GM19351 (cell line): Measurements from ENCODE around the gene PAK1.
A peak's percentile ranks its signal among the peaks of the same experiment; 100 is the strongest.

ENCODE experiments used
- ATAC-seq: cut with Tn5 transposase; IDR thresholded peaks from one replicate; pipeline ENCODE4 v1.9.1; 2021; ENCODE audit warnings: mild to moderate bottlenecking, moderate library complexity; ENCODE audit not compliant: unreplicated experiment

The PAK1 gene

GRCh38 chr11:77475206-77475605 lies 1.3 kb upstream of the PAK1 start:
- ATAC-seq, result no peak

GRCh38 chr11:77474684-77475060 lies 778 bp upstream of the PAK1 start:
- ATAC-seq, result no peak

- peak; percentile 41 for ATAC-seq
Measured at GRCh38 chr11:77472991-77473800, 698 bp downstream of the PAK1 start.

GRCh38 chr11:77471558-77472193 lies 2.2 kb downstream of the PAK1 start:
- ATAC-seq, result no peak

- no peak for ATAC-seq
Measured at GRCh38 chr11:77470971-77471370, 2.9 kb downstream of the PAK1 start.

GRCh38 chr11:77470504-77470903 lies 3.4 kb downstream of the PAK1 start:
- ATAC-seq, result no peak

- no peak for ATAC-seq
Measured at GRCh38 chr11:77468527-77468926, 5.4 kb downstream of the PAK1 start.

- no peak for ATAC-seq
Measured at GRCh38 chr11:77467993-77468392, 5.9 kb downstream of the PAK1 start.

GRCh38 chr11:77467233-77467632 lies 6.7 kb downstream of the PAK1 start:
- ATAC-seq, result no peak

- ATAC-seq, result peak; percentile 29
Measured at GRCh38 chr11:77457340-77457739, 16.6 kb downstream of the PAK1 start.

GRCh38 chr11:77455740-77456139 lies 18.2 kb downstream of the PAK1 start:
- no peak for ATAC-seq

GRCh38 chr11:77454867-77455655 lies 18.8 kb downstream of the PAK1 start:
- ATAC-seq, result no peak

- ATAC-seq, result no peak
Measured at GRCh38 chr11:77450227-77450626, 23.7 kb downstream of the PAK1 start.

- no peak for ATAC-seq
Measured at GRCh38 chr11:77449784-77450183, 24.1 kb downstream of the PAK1 start.

GRCh38 chr11:77449060-77449521 lies 24.8 kb downstream of the PAK1 start:
- ATAC-seq, result peak; percentile 63

GRCh38 chr11:77448269-77448668 lies 25.6 kb downstream of the PAK1 start:
- ATAC-seq, result no peak

GRCh38 chr11:77446911-77447629 lies 26.8 kb downstream of the PAK1 start:
- no peak for ATAC-seq

GRCh38 chr11:77444261-77444660 lies 29.6 kb downstream of the PAK1 start:
- ATAC-seq, result no peak

- peak; percentile 54 for ATAC-seq
Measured at GRCh38 chr11:77442394-77443053, 31.4 kb downstream of the PAK1 start.

- ATAC-seq, result no peak
Measured at GRCh38 chr11:77441426-77441825, 32.5 kb downstream of the PAK1 start.
